Measurements from ENCODE around the gene TACC2.
A peak's percentile ranks its signal among the peaks of the same experiment; 100 is the strongest.
"Not testable (repeated sequence)": the region's sequence is repeated elsewhere in the genome, so short reads cannot be mapped to it uniquely, and the experiment has no call there.

The TACC2 gene

GRCh38 chr10:122099562-122099961 is 110.6 kb downstream of the TACC2 start:
- H3K27ac ChIP-seq: no peak overlapping the region

GRCh38 chr10:122102146-122102868 is 113.3 kb downstream of the TACC2 start:
- TF ChIP-seq ZFX (IDR thresholded peaks at IDR 0.05) (no peak), CTCF (conservative IDR thresholded peaks at IDR 0.05) (no peak)
- peak overlapping the region; percentile 13 for H3K27ac ChIP-seq

More at GRCh38 chr10:122099562-122099961, 110.6 kb downstream of the TACC2 start:
- no peak for TF ChIP-seq ZFX (IDR thresholded peaks at IDR 0.05)
- TF ChIP-seq CTCF (conservative IDR thresholded peaks at IDR 0.05): no peak

- peak overlapping the region; percentile 13 for H3K27ac ChIP-seq
- TF ChIP-seq ZFX (IDR thresholded peaks at IDR 0.05) (no peak), CTCF (conservative IDR thresholded peaks at IDR 0.05) (no peak)
Observed at GRCh38 chr10:122102869-122103525, 114.0 kb downstream of the TACC2 start.

- TF ChIP-seq ZFX (IDR thresholded peaks at IDR 0.05) (no peak), CTCF (conservative IDR thresholded peaks at IDR 0.05) (no peak)
- H3K27ac ChIP-seq: no peak overlapping the region
Observed at GRCh38 chr10:122103592-122103991, 114.6 kb downstream of the TACC2 start.

- not testable (repeated sequence) for H3K27ac ChIP-seq
Observed at GRCh38 chr10:122108786-122109185, 119.8 kb downstream of the TACC2 start.

GRCh38 chr10:122112021-122112616 is 123.2 kb downstream of the TACC2 start:
- TF ChIP-seq ZFX (IDR thresholded peaks at IDR 0.05): no peak
- TF ChIP-seq CTCF (conservative IDR thresholded peaks at IDR 0.05): no peak
- H3K27ac ChIP-seq: peak overlapping the region; percentile 93

- peak overlapping the region; percentile 93 for H3K27ac ChIP-seq
- peak; percentile 67 for TF ChIP-seq ZFX (IDR thresholded peaks at IDR 0.05)
- TF ChIP-seq CTCF (conservative IDR thresholded peaks at IDR 0.05): peak; percentile 63; the same call in 1 of the 2 replicates
Observed at GRCh38 chr10:122112625-122113160, 123.7 kb downstream of the TACC2 start.
